CD4-positive, alpha-beta T cell (primary cell): ENCODE results near the gene EXT2. TPM values are rescaled to one million over a fixed set of nuclear protein-coding genes. Genes with fewer than 3 reads are reported as not detected.

Experiments
- ATAC-seq: fragments of 200-7000 bp; cut with Tn5 transposase; one replicate; pipeline ENCODE4 v1.10.0; 2022; ENCODE audit warnings: mild to moderate bottlenecking; ENCODE audit not compliant: poor library complexity
- CTCF ChIA-PET: fragments of 350-600 bp; sonication (Branson Sonifier 250); formaldehyde crosslinking; loops from one replicate; lab custom pipeline; 2021; ENCODE audit warnings: antibody characterized with exemption, inconsistent platforms; lab: Charles Lee
- POLR2A ChIA-PET: fragments of 350-600 bp; sonication (Branson Sonifier 250); formaldehyde crosslinking; loops from one replicate; lab custom pipeline; 2021; ENCODE audit warnings: antibody characterized with exemption, inconsistent platforms; lab: Charles Lee
- DNase-seq, 14 experiments: peaks; one replicate each; pipeline ENCODE4 v3.0.0-alpha.2; 2013 to 2020; ENCODE audit warnings: mixed read lengths in 2 of 14
- H3K27ac ChIP-seq, 2 donors: one replicate each; pipeline versions ENCODE4 v1.5.1 to v1.7.0; 2013; ENCODE audit warnings: low read length in 2 of 2, low read depth in 1 of 2, mild to moderate bottlenecking in 1 of 2
- H3K27me3 ChIP-seq, 2 experiments: 1 replicate in 1 of 2; 2 replicates in 1 of 2; pipeline versions ENCODE4 v1.6.1 to v1.7.0; 2013; ENCODE audit warnings: low read length in 2 of 2, control low read depth in 1 of 2, mild to moderate bottlenecking in 1 of 2, moderate library complexity in 1 of 2; ENCODE audit not compliant: insufficient read depth in 2 of 2, control insufficient read depth in 1 of 2
- H3K36me3 ChIP-seq: one replicate; pipeline ENCODE4 v1.6.1; 2013; ENCODE audit warnings: low read length, control low read depth; ENCODE audit not compliant: insufficient read depth
- H3K4me1 ChIP-seq: one replicate; pipeline ENCODE4 v1.6.1; 2013; ENCODE audit warnings: low read length, control low read depth; ENCODE audit not compliant: insufficient read depth
- H3K4me3 ChIP-seq: one replicate; pipeline ENCODE4 v1.5.1; 2013; ENCODE audit warnings: mild to moderate bottlenecking, low read length, moderate library complexity
- H3K9me3 ChIP-seq, 2 experiments: 1 replicate in 1 of 2; 2 replicates in 1 of 2; pipeline versions ENCODE4 v1.6.1 to v1.7.0; 2013; ENCODE audit warnings: low read length in 2 of 2, mild to moderate bottlenecking in 2 of 2, control low read depth in 1 of 2, moderate library complexity in 1 of 2; ENCODE audit not compliant: control insufficient read depth in 1 of 2, insufficient read depth in 1 of 2
- H3K27ac Mint-ChIP-seq: one replicate; pipeline ENCODE4 v1.8.0; 2020; ENCODE audit warnings: mixed read lengths
- H3K27me3 Mint-ChIP-seq: one replicate; pipeline ENCODE4 v1.8.0; 2021; ENCODE audit warnings: mixed read lengths
- H3K36me3 Mint-ChIP-seq: one replicate; pipeline ENCODE4 v1.8.0; 2021; ENCODE audit warnings: low read depth, mixed read lengths
- H3K4me1 Mint-ChIP-seq: one replicate; pipeline ENCODE4 v1.8.0; 2021; ENCODE audit warnings: low read depth, mixed read lengths
- H3K4me3 Mint-ChIP-seq: one replicate; pipeline ENCODE4 v1.8.0; 2020; ENCODE audit warnings: mild to moderate bottlenecking, mixed read lengths
- H3K9me3 Mint-ChIP-seq: one replicate; pipeline ENCODE4 v1.8.0; 2020; ENCODE audit warnings: mixed read lengths
- intact Hi-C, 2 experiments: fragments of 100-400 bp; cut with DNase I in 1 of 2; cut with micrococcal nuclease in 1 of 2; formaldehyde crosslinking; loops; one replicate each; pipeline versions ENCODE4 v1.15.1 to v1.9.0; 2023 to 2025; cut with DNase I, micrococcal nuclease
- total RNA-seq, 174 experiments: library from RNA in 2 of 174; stranded (reverse) in 2 of 174; gene quantifications; one replicate each; pipeline ENCODE4 v1.2.3 and lab custom pipeline; 2021 to 2026
- TF ChIP-seq, protein P1 (sequence below): fragments of 200-600 bp; IDR thresholded peaks from one replicate; pipeline ENCODE4 v1.8.0; 2022; ENCODE audit warnings: antibody characterized with exemption, mild to moderate bottlenecking

The EXT2 gene
- total RNA-seq, 2 experiments from 2014 or later, result 17.1 to 17.5 TPM

GRCh38 chr11:44248109-44248508 lies 152.6 kb downstream of the EXT2 start:
- H3K9me3 ChIP-seq, result peaks cover 9 to 11% of the 10 kb centered on the region in 2 experiments
- ChIA-PET POLR2A (no interaction called here), CTCF (no interaction called here)
- DNase-seq, result no peak
- intact Hi-C loops, result no loop called here
- Mint-ChIP-seq H3K27ac (no peak overlapping the region), H3K4me3 (no peak overlapping the region), H3K9me3 (peaks cover 8% of the 10 kb centered on the region), H3K36me3 (peaks cover 88% of the 10 kb centered on the region), H3K4me1 (no peaks in the 10 kb centered on the region), H3K27me3 (no peaks in the 10 kb centered on the region)
- no peak overlapping the region for H3K4me3 ChIP-seq
- no peaks in the 10 kb centered on the region for H3K27me3 ChIP-seq
- TF ChIP-seq, protein P1, sequence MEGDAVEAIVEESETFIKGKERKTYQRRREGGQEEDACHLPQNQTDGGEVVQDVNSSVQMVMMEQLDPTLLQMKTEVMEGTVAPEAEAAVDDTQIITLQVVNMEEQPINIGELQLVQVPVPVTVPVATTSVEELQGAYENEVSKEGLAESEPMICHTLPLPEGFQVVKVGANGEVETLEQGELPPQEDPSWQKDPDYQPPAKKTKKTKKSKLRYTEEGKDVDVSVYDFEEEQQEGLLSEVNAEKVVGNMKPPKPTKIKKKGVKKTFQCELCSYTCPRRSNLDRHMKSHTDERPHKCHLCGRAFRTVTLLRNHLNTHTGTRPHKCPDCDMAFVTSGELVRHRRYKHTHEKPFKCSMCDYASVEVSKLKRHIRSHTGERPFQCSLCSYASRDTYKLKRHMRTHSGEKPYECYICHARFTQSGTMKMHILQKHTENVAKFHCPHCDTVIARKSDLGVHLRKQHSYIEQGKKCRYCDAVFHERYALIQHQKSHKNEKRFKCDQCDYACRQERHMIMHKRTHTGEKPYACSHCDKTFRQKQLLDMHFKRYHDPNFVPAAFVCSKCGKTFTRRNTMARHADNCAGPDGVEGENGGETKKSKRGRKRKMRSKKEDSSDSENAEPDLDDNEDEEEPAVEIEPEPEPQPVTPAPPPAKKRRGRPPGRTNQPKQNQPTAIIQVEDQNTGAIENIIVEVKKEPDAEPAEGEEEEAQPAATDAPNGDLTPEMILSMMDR, result no peak
- peaks cover 15% of the 10 kb centered on the region for H3K36me3 ChIP-seq
- no peak for ATAC-seq
- no peaks in the 10 kb centered on the region for H3K4me1 ChIP-seq
- no peak overlapping the region for H3K27ac ChIP-seq

DNA sequence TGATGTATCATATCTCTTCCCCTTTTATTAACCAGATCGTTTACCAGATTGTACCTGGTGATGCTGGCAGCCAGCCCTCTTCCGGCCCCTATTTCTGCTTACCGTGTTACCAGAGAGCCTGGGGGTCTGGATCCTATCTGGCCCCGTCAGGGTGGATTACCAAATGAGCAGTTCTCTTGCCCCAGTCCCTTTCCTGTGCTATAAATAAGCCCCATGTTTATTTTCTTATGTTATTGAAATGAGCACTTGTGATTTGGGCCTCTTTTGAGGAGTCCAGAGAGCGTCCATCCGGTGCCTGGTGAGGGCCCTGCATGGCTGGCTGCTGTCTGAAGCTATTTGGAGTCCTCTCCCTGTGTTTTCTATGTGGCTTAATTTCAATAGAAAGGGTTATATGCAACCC lies 154.9 kb downstream of the EXT2 start:
- H3K4me3 ChIP-seq, result no peak overlapping the region
- peaks cover 3% of the 10 kb centered on the region for H3K36me3 ChIP-seq
- CTCF ChIA-PET, result no interaction called here
- Mint-ChIP-seq H3K4me1 (no peaks in the 10 kb centered on the region), H3K27me3 (no peaks in the 10 kb centered on the region), H3K27ac (no peak overlapping the region), H3K36me3 (peaks cover 67% of the 10 kb centered on the region), H3K4me3 (no peak overlapping the region), H3K9me3 (peaks cover 13% of the 10 kb centered on the region)
- POLR2A ChIA-PET, result no interaction called here
- no peak overlapping the region for H3K27ac ChIP-seq
- ATAC-seq, result no peak
- intact Hi-C loops, result no loop called here
- H3K9me3 ChIP-seq, result peaks cover 9 to 14% of the 10 kb centered on the region in 2 experiments
- no peaks in the 10 kb centered on the region for H3K27me3 ChIP-seq
- no peak for DNase-seq
- no peaks in the 10 kb centered on the region for H3K4me1 ChIP-seq
- TF ChIP-seq, protein P1, result no peak

- intact Hi-C loops, result loop anchor here in 1 of 2 experiments (2.0 kb wide), 1 partner anchor 50 kb away; no protein-coding TSS in a partner anchor
- DNase-seq, result no peak
- ChIA-PET POLR2A (no interaction called here), CTCF (no interaction called here)
- no peak overlapping the region for H3K4me3 ChIP-seq
- H3K9me3 ChIP-seq, result peaks cover 9 to 14% of the 10 kb centered on the region in 2 experiments
- H3K27ac ChIP-seq, result no peak overlapping the region
- Mint-ChIP-seq H3K9me3 (peaks cover 13% of the 10 kb centered on the region), H3K4me3 (no peak overlapping the region), H3K36me3 (peaks cover 44% of the 10 kb centered on the region), H3K27me3 (no peaks in the 10 kb centered on the region), H3K27ac (no peak overlapping the region), H3K4me1 (peaks cover 6% of the 10 kb centered on the region)
- H3K27me3 ChIP-seq, result no peaks in the 10 kb centered on the region
- no peak for ATAC-seq
- H3K36me3 ChIP-seq, result peaks cover 3% of the 10 kb centered on the region
- TF ChIP-seq, protein P1, result no peak
- peaks cover 16% of the 10 kb centered on the region for H3K4me1 ChIP-seq
Observed at GRCh38 chr11:44252999-44253602, 157.6 kb downstream of the EXT2 start.
